Measurements from ENCODE around the gene LRRTM4. TPM values are rescaled to one million over a fixed set of nuclear protein-coding genes. Genes with fewer than 3 reads are reported as not detected.

Gene LRRTM4
- total and polyA plus RNA-seq, 8 donors, result 0.15 to 1.3 (median 0.28) TPM; not detected in 1

DNA sequence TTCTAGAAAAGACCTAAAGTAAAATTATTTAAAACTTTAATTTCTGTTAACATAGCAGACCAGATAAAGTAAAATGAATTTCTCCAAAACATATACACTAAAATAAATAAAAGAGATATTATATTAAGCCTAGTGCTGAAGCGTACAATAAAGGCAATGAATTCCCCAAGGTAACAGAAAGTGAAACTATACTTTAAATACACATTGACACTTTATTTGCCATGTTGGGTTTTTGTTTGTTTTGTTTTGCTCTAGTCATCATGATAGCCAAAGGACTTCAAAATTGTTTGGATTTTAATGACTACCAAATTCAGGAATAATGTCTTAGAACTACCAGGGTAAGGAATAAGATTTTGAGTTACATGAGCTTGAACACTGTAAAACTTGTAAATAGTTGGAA is 413.3 kb downstream of the LRRTM4 start:
- ATAC-seq (no peak), FAIRE-seq (no peak), DNase-seq (no peak)
- H3K36me3 ChIP-seq, result no peaks in the 10 kb centered on the region
- no peaks in the 10 kb centered on the region for H3K9me3 ChIP-seq
- intact Hi-C loops (cut with DNase I), result no loop called here
- WGBS, 2 donors, result 77 to 83% methylated on average over 1 of the region's 1 CpG
- TF ChIP-seq, protein P1, sequence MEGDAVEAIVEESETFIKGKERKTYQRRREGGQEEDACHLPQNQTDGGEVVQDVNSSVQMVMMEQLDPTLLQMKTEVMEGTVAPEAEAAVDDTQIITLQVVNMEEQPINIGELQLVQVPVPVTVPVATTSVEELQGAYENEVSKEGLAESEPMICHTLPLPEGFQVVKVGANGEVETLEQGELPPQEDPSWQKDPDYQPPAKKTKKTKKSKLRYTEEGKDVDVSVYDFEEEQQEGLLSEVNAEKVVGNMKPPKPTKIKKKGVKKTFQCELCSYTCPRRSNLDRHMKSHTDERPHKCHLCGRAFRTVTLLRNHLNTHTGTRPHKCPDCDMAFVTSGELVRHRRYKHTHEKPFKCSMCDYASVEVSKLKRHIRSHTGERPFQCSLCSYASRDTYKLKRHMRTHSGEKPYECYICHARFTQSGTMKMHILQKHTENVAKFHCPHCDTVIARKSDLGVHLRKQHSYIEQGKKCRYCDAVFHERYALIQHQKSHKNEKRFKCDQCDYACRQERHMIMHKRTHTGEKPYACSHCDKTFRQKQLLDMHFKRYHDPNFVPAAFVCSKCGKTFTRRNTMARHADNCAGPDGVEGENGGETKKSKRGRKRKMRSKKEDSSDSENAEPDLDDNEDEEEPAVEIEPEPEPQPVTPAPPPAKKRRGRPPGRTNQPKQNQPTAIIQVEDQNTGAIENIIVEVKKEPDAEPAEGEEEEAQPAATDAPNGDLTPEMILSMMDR (IDR thresholded peaks at IDR 0.05), result no peak
- H3K27ac ChIP-seq, result no peak overlapping the region
- peaks cover 0 to 2% (median 0%) of the 10 kb centered on the region in 3 donors for H3K4me1 ChIP-seq
- no peaks in the 10 kb centered on the region for H3K27me3 ChIP-seq
- no peak overlapping the region for H3K4me3 ChIP-seq

DNA sequence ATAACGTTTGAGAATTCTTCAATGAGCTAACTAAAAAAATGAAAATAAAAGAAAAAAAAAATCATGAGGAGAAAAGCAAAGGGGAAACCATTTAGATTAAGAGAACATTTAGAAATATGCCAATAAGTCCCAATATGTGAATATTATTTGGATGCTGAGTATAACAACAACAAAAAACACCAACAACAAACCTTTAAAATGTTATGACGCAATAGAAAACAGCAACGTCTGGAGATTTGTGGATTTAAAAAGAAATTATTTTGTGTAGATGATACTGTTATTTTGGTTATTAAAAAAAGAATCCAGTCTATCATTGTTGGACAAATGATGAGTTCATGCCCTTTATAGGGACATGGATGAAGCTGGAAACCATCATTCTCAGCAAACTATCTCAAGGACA is 417.2 kb downstream of the LRRTM4 start:
- Histone ChIP-seq H3K9me3 (no peaks in the 10 kb centered on the region), H3K4me1 (peaks cover 0 to 2% (median 0%) of the 10 kb centered on the region in 3 donors), H3K36me3 (no peaks in the 10 kb centered on the region), H3K27ac (no peak overlapping the region), H3K27me3 (no peaks in the 10 kb centered on the region), H3K4me3 (no peak overlapping the region)
- WGBS, 2 donors, result 65 to 78% methylated on average over 3 of the region's 3 CpGs
- TF ChIP-seq, protein P1 (IDR thresholded peaks at IDR 0.05), result no peak
- intact Hi-C loops (cut with DNase I), result no loop called here
- FAIRE-seq (no peak), DNase-seq (no peak), ATAC-seq (no peak)

DNA sequence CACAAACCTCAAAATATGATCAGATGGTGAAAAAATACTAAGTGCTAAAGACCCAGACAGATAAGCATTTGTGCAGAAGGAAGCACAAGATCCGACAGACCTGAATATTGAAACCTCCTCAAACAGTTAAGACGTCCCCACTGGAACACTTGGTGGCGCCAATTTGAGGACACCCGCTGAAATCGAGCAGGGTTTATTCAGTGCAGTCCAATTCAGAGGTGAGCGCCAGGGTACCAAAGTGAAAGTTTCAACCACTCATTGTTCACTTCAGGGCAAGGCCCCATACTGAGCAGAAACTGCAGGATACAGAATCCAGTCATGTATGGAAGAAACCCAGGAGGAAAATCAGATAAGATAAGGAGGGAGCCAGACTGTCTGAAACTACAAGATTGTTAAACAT is 417.6 kb downstream of the LRRTM4 start:
- WGBS, 2 donors, result 73 to 83% methylated on average over 6 of the region's 6 CpGs
- H3K36me3 ChIP-seq, result no peaks in the 10 kb centered on the region
- no peak for FAIRE-seq

DNA sequence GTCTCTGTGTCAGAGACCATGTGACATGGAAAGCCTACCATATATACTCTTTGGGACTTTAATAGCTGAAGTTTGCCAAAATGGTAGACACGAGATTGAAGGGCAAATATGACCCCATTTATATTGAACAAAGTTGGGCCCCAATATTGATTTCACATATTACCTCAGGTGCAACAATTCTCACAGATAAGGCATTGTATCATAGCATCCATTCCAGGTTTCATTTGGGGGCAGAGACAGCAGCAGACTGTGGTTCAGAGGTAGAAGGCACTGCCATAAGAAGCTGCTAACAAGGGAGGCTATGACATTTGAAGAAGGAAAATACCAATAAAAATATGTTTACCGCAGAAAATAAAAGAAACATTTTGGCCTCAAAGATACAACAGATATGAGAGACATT is 419.2 kb downstream of the LRRTM4 start:
- ATAC-seq (no peak), DNase-seq (no peak), FAIRE-seq (no peak)
- intact Hi-C loops (cut with DNase I), result no loop called here
- 55 to 61% methylated on average over 2 of the region's 2 CpGs for WGBS, 2 donors
- Histone ChIP-seq H3K36me3 (no peaks in the 10 kb centered on the region), H3K4me3 (no peak overlapping the region), H3K9me3 (no peaks in the 10 kb centered on the region), H3K4me1 (peaks cover 0 to 2% (median 0%) of the 10 kb centered on the region in 3 donors), H3K27me3 (no peaks in the 10 kb centered on the region), H3K27ac (no peak overlapping the region)
- TF ChIP-seq, protein P1 (IDR thresholded peaks at IDR 0.05), result no peak

More for the DNA sequence above, 417.6 kb downstream of the LRRTM4 start:
- Histone ChIP-seq H3K27me3 (no peaks in the 10 kb centered on the region), H3K27ac (no peak overlapping the region), H3K4me3 (no peak overlapping the region), H3K9me3 (no peaks in the 10 kb centered on the region), H3K4me1 (peaks cover 0 to 2% (median 0%) of the 10 kb centered on the region in 3 donors)
- intact Hi-C loops (cut with DNase I), result no loop called here
- DNase-seq (no peak), ATAC-seq (no peak)
- TF ChIP-seq, protein P1 (IDR thresholded peaks at IDR 0.05), result no peak

DNA sequence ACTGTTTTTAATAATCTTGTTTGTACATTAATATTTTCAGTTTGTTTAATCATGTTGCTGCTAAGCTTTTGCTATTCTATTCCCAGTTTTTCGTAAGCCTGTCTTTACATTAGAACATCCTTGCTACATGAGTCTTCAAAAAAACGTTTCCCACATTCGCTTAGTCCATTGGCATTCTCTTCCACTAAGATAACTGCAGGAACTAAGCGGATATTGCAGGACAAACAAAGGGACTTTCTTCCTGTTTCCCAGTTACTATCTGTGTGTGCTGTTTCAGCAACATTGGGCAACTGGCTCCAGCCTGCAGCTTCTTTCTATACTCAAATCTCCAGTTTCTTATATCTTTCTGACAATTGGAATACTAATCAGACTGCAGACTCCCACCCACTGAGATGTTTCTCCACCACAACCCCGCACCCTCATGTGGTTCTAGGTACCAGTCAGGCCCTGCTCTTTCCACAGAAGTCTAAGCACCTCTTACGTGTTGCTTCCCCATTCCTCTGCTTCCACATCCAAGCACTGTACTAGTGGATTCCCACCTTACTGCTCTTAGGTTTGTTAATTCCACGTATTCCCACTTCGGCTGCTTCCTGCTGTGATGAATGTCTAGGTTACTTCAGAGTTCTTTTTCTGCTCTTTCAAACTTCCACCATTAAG is 420.3 kb downstream of the LRRTM4 start:
- 66 to 82% methylated on average over 8 of the region's 8 CpGs for WGBS, 2 donors
- Histone ChIP-seq H3K9me3 (no peaks in the 10 kb centered on the region), H3K27ac (no peak overlapping the region), H3K36me3 (no peaks in the 10 kb centered on the region), H3K4me3 (no peak overlapping the region), H3K4me1 (peaks cover 0 to 2% (median 0%) of the 10 kb centered on the region in 3 donors), H3K27me3 (no peaks in the 10 kb centered on the region)
- no peak for ATAC-seq
- intact Hi-C loops (cut with DNase I), result no loop called here
- no peak for DNase-seq
- TF ChIP-seq, protein P1 (IDR thresholded peaks at IDR 0.05), result no peak
- no peak for FAIRE-seq

Measured in pancreas (tissue), 10 donors.